ENCODE data around the gene NFATC1. TPM values are rescaled to one million over a fixed set of nuclear protein-coding genes. Genes with fewer than 3 reads are reported as not detected.

NFATC1 gene
- total RNA-seq, 2 donors from 2014 or later = 1.6 to 4.3 TPM

- no peaks in the 10 kb centered on the region for H3K4me1 ChIP-seq
- no peaks in the 10 kb centered on the region for H3K36me3 ChIP-seq
- intact Hi-C loops (cut with DNase I) = no loop called here
- H3K27me3 ChIP-seq = no peaks in the 10 kb centered on the region
- no peak overlapping the region for H3K4me3 ChIP-seq
- H3K9me3 ChIP-seq = no peaks in the 10 kb centered on the region
- no peak for TF ChIP-seq CTCF (IDR thresholded peaks at IDR 0.05)
- H3K9ac ChIP-seq (ENCODE audit: low read depth in 2 of 2, low read length in 2 of 2) = no peak overlapping the region
- no peak for DNase-seq
- H3K27ac ChIP-seq = no peak overlapping the region
Observed at GRCh38 chr18:79418642-79419041, 22.9 kb downstream of the NFATC1 start.

DNA sequence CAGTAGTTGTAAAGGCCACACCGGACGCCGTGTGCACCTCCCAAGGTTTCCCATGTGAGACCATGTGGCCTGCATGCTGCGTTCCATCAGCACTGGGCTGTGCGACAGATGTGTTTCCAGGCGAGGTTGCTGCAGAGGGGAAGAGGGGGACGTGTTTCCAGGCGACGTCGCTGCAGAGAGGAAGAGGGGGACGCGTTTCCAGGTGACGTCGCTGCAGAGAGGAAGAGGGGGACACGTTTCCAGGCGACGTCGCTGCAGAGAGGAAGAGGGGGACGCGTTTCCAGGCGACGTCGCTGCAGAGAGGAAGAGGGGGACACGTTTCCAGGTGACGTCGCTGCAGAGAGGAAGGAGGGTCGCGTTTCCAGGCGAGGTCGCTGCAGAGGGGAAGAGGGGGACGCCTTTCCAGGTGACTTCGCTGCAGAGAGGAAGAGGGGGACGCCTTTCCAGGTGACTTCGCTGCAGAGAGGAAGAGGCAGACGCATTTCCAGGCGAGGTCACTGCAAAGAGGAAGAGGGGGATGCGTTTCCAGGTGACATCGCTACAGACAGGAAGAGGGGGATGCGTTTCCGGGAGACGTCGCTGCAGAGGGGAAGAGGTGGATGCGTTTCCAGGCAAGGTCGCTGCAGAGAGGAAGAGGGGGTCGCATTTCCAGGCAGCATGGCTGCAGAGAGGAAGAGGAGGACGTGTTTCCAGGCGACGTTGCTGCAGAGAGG, 24.5 kb downstream of the NFATC1 start:
- no peak overlapping the region for H3K27ac ChIP-seq
- no peaks in the 10 kb centered on the region for H3K9me3 ChIP-seq
- TF ChIP-seq CTCF (IDR thresholded peaks at IDR 0.05) = no peak
- H3K27me3 ChIP-seq = no peaks in the 10 kb centered on the region
- no peaks in the 10 kb centered on the region for H3K36me3 ChIP-seq
- H3K4me3 ChIP-seq = no peak overlapping the region
- intact Hi-C loops (cut with DNase I) = no loop called here
- no peaks in the 10 kb centered on the region for H3K4me1 ChIP-seq
- no peak overlapping the region for H3K9ac ChIP-seq (ENCODE audit: low read depth in 2 of 2, low read length in 2 of 2)
- no peak for DNase-seq

- no peaks in the 10 kb centered on the region for H3K36me3 ChIP-seq
- H3K4me3 ChIP-seq = no peak overlapping the region
- H3K4me1 ChIP-seq = no peaks in the 10 kb centered on the region
- H3K9ac ChIP-seq (ENCODE audit: low read depth in 2 of 2, low read length in 2 of 2) = no peak overlapping the region
- H3K9me3 ChIP-seq = no peaks in the 10 kb centered on the region
- intact Hi-C loops (cut with DNase I) = no loop called here
- no peak overlapping the region for H3K27ac ChIP-seq
- no peak for TF ChIP-seq CTCF (IDR thresholded peaks at IDR 0.05)
- no peaks in the 10 kb centered on the region for H3K27me3 ChIP-seq
- DNase-seq = no peak
Observed at GRCh38 chr18:79421275-79421857, 25.6 kb downstream of the NFATC1 start.

GRCh38 chr18:79422022-79422782, 26.5 kb downstream of the NFATC1 start:
- no peaks in the 10 kb centered on the region for H3K36me3 ChIP-seq
- H3K4me3 ChIP-seq = no peak overlapping the region
- H3K9me3 ChIP-seq = no peaks in the 10 kb centered on the region
- no peak for TF ChIP-seq CTCF (IDR thresholded peaks at IDR 0.05)
- intact Hi-C loops (cut with DNase I) = no loop called here
- H3K27me3 ChIP-seq = no peaks in the 10 kb centered on the region
- no peaks in the 10 kb centered on the region for H3K4me1 ChIP-seq
- no peak overlapping the region for H3K9ac ChIP-seq (ENCODE audit: low read depth in 2 of 2, low read length in 2 of 2)
- no peak for DNase-seq
- no peak overlapping the region for H3K27ac ChIP-seq

DNA sequence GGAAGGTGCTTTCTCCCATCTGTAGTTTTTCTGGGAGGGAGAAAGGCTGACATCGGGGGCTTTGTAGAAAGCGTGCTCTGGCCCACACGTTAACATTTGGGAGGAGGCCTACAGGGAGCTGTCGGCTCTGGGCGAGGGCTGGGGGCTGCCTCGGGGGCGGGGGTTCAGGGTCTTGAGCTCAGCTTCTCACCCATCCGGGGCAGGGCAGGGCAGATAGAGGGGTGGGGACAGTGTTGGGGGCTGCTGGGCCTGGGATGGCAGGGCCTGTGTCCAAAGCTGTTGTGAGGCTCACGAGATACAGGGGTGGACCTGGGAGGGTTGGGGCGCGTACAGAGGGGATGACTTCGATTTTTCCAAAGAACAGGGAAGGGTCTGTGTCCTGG, 27.0 kb downstream of the NFATC1 start:
- intact Hi-C loops (cut with DNase I) = no loop called here

More for the DNA sequence above, 27.0 kb downstream of the NFATC1 start:
- Histone ChIP-seq H3K36me3 (no peaks in the 10 kb centered on the region), H3K9ac (ENCODE audit: low read depth in 2 of 2, low read length in 2 of 2) (no peak overlapping the region), H3K9me3 (no peaks in the 10 kb centered on the region), H3K27me3 (no peaks in the 10 kb centered on the region), H3K4me1 (no peaks in the 10 kb centered on the region), H3K27ac (no peak overlapping the region), H3K4me3 (no peak overlapping the region)
- no peak for DNase-seq
- no peak for TF ChIP-seq CTCF (IDR thresholded peaks at IDR 0.05)
